RKO (cell line): ENCODE measurements around the gene PKN1.

Experiments used
- DNase-seq: peaks from one replicate; pipeline ENCODE4 v3.0.0-alpha.2; 2016; ENCODE audit warnings: low spot score

PKN1 gene

GRCh38 chr19:14406645-14407401 is 26.3 kb upstream of the PKN1 start:
- no peak for DNase-seq

GRCh38 chr19:14407605-14408484 is 25.3 kb upstream of the PKN1 start:
- no peak for DNase-seq

GRCh38 chr19:14408491-14409145 is 24.5 kb upstream of the PKN1 start:
- no peak for DNase-seq

DNA sequence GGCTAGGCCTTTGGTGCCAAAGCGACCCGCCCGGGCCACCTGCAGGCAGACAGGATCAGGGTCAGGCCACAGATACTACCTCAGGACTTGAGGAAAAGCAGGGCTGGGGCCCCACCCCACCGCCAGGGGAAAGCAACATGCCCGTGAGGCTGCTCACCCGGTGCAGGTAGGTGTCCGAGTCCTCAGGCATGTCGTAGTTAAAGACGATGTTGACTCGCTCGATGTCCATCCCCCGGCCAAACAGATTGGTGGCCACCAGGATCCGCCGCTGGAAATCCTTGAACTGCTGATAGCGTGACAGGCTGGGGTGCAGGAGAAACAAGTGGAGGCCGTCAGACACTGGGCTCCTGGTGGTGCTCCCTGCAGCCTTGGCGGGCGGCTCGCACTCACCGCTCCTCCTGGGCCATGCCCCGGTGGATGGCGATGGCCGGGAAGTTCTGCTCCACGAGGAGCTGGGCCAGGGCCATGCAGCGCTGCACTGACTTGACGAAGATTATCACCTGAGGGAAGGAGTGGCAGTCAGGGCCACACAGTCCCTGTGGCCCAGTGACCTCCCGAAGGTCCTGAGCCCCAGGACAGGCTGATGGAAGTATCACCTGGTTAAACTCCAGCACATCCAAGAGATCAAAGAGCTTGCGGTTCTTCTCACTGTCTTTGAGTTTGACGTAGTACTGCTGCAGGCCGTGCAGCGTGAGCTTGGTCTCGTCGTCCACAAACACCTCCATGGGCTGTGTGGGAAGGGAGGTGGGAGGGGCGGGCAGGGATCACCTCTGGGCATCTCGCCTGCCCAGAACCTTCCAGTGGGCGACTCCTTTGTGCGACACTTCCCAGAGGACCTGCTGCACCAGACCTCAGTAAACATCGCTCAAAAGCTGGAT is 23.7 kb upstream of the PKN1 start:
- DNase-seq, result no peak

DNA sequence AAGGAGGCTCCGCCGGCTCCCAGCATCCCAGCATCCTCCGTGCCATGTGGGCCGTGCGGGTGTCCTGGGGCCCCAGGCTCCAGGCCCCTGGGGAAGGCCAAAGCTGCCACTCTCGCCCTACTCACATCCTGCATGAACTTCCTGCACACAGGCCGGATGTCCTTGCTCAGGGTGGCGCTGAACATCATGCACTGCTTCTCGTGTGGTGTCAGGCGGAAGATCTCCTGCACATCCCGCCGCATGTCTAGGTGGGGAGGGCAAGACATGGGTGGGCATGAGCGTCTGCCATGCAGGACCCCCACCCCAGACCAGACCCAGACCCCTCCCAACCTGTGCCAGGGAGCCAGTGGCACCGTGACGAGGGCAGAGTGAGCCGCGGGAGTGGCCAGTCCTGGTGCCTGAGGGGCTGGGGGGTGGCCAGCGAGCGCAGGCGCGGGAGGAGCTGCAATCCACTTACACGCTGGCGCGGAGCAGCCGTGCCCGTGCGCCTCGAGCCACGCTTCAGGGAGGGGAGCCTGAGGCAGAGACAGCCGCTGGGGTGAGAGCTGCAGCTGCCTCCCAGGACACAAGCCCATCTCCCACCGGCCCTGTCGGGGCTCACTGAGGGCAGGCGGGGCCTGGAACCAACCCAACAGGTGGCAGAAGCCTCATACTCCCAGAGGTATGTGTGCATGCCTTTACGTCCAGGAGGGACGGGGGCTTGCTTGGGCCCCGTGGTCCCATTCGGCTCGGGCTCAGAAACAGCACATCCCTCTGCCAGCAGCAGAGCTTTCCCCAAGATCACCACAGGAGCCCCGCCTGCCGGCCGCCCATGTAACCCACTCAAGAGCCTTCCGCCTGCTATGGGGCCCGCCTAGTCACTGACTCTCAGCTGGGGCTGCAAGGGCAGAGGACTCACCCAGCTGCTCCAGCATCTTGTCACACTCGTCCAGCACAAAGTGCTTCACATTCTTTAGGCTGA is 22.7 kb upstream of the PKN1 start:
- DNase-seq, result no peak

DNA sequence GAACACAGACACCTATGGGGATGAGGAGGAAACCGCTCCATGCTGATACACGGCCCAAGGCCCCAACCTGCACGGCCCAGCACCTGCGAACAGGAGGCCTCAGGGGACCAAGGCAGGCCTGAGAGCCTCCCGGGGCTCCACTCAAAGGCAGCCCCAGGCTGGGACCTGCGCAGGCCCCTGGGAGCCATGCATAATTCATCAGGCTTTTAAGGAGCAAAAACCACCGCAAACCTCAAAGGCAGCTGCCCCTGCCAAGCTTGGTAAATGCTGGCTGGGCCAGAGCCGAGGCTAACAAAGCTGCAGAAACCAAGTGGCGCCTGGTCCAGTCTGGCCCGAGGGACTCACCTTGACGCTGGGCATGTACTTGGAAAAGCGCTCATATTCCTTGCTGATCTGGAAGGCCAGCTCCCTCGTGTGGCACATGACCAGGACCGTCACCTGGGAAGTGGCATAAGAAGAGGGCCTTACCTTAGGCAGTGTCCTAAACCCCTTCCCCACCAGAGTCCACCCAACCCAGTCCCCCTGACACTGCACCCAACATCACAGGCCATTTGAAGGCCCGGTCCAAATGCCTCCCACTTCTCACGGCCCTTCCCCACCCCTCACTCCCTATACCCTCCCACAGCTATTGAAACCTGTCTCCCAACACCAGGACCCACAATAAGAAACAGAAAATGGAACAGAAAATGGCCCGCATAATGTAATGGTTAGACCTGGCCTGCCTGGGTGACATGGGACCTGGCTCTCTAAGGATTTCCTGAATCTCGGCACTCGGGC is 21.8 kb upstream of the PKN1 start:
- no peak for DNase-seq

DNA sequence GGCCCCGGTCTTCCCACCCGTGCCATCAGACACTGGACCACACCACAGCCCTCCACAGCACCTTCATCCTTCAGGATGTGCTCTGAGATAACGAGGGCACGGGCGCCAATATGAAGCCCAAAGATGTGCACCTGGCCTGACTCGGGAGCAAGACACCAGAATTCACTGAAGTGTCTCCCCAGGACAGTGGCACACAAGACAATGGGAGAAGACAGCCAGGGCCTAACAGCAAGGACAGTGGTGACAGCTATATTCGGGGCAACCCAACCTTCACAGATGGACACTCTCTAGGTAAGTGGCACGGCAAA is 21.2 kb upstream of the PKN1 start:
- DNase-seq, result no peak

DNA sequence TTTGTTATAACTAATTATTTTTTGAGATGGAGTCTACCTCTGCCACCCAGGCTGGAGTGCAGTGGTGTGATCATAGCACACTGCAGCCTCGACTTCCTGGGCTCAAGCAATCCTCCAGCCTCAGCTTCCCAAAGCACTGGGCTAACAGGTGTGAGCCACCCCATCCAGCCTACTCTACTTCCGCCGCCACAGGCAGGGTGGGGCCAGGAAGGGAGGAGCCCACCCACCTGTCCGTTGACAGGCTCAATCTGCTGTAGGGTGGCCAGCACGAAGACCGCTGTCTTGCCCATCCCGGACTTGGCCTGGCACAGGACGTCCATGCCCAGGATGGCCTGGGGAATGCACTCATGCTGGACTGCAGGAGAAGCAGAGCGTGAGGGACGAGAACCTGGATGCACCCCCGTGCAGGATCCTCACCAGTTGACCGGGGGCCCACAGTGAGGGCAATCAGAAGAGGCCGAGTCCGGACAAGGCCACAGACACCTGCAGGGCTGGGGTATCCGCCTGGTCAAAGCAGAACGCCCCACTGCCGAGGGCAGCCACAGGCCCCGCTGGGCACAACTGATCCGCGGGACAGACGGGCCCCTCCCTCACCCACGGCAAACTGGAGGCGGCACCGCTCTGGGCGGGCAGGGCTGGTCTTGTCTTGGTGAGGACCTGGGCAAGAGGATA is 20.6 kb upstream of the PKN1 start:
- no peak for DNase-seq

- DNase-seq, result no peak
These were observed 20.0 kb upstream of the PKN1 start for GRCh38 chr19:14412996-14413692.

GRCh38 chr19:14413693-14414181 is 19.4 kb upstream of the PKN1 start:
- DNase-seq, result no peak

DNA sequence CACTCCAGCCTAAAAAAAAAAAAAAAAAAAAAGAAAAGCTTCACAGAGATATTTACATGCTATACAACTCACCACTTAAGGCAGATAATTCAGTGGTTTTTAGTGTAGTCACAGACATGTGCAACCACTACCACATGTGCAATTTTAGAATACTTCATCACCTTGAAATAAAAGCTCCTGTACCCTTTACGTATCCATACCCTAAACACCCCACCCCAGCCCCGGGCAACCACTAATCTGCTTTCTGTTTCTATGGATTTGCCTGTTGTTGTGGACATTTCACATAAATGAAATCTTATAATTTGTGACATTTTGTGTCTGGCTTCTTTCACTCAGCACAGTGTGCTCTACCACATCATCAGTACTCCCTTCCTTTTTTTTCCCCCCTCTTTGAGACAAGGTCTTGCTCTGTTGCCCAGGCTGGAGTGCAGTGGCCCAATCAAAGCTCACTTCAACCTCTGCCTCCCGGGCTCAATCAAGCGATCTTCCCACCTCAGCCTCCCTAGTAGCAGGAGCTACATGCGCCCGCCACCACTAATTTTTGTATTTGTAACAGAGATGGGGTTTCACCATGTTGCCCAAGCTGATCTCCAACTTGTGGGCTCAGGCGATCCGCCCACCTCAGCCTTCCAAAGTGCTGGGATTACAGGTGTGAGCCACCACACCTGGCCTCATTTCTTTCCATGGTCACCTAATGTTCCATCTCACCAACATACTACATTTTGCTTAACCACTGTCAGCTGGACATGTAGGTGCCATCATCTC is 18.0 kb upstream of the PKN1 start:
- no peak for DNase-seq

DNA sequence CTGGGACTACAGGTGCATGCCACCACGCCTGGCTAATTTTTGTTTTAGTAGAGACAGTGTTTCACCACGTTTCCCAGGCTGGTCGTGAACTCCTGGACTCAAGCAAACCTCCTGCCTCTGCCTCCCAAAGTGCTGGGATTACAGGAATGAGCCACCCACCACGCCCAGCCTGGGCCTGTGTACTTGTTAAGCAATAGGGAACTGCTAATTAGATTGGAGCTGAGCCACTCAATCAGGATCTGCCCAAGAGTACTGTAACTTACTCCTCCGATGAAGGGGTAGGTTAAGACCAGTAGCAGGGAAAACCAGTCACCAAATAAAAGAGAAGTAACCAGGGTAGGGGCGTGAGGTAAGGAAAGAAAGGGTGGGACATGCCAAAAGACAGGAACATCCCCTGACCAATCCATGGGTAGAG is 16.3 kb upstream of the PKN1 start:
- DNase-seq, result peak; percentile 29

DNA sequence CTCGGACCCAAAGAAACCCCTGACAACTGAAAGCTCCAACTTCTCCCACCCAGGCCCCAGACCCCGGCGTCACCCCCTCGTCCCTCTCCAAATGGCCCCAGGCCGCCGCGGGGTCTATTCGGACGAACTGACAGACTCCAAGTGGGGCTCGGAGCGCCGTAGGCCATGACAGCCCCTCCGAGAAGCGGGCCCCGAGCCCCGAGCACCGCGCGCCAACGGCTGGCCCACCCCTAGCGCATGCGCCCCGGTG is 14.3 kb upstream of the PKN1 start:
- no peak for DNase-seq

DNA sequence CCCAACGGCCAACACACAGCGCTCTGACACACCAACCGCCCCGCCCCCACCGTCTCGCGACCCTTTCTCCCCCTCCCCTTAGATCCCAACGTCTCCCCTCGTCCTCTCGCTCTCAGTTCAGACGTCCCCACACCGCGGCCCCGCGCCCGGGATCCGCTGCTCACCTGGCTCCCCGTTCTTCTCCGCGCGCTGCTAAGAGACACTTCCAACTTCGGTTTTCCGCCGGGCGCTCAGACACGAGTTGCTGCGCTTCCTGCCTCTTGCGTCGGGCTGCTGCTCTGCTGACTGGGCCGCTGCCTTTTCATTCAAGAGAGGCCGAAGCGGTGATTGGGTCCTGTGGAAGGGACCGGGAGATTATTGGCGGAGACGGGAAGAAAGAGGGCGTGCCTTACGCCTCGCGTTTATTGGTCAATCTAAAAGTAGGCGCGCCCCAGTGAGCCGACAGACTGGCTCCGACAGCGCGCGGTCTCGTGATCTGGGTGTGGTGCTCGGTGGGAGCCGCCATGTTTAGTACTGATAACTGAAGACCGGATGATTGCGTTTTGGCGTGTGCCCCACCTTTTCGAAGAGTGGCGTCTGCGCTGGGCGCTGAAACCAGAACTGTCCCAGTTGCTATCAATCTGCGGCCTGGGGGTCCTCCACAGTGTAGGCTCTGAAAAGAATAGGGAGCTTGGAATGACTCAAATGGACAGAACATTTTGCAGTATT is 13.8 kb upstream of the PKN1 start, which contains the start of gene DDX39A:
Gene DDX39A (minus strand): TSS at position 236 of the 708 bp plus-strand sequence. CDS start 6,121 bp downstream, outside the sequence.
- DNase-seq, result peak; percentile 99

DNA sequence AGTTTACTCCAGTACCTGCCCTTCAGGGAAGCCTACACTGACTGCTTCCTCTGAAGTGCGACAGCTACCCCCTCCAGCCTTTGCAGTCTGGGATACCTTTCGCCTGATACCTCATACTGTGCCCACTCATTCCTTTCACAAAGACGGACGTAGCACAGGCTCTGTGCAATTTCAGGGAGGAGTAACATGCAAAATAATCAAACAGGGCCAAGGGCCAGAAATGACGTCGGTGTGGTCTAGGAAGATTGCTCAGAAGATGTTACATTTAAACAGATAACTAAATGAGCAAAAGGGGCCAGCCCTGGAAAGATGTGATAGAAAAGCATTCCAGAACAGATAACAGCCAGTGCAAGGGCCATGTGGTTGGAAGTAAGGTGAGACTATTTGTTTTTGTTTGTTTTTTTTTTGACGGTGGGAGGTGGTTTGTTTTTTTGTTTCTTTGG is 7.4 kb upstream of the PKN1 start:
- DNase-seq, result no peak

DNA sequence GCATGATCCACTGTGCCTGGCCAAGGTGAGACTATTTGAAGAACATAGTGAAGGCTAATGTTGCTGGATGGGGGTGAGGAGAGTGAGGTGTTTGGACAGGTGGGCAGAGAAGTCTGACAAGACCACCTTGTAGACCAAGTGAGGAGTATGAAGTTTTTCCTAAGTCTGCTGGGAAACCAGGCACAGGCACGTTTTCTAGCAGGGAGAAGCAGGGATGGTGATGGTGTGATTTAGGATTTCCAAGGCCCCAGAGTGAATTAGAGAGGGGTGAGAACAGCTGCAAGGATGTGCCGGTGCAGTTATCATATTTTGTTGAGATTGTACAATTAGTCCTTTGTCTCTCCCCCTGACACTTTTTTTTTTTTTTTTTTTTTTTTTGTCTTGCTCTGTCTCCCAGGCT is 5.6 kb upstream of the PKN1 start:
- DNase-seq, result no peak

GRCh38 chr19:14428882-14429416 is 4.2 kb upstream of the PKN1 start:
- DNase-seq, result no peak
